Stimulated activated CD8-positive, alpha-beta memory T cell treated with anti-CD3 and anti-CD28 coated beads, Interleukin-15, amount 100 ng/mL, for 24 hours (primary cell): ENCODE results near the gene ERV3-1.
"Not testable (repeated sequence)": the region's sequence is repeated elsewhere in the genome, so short reads cannot be mapped to it uniquely, and the experiment has no call there.

Experiments used
- DNase-seq: peaks from one replicate; pipeline ENCODE4 v3.0.0-alpha.2; 2020; ENCODE audit warnings: low read depth

ERV3-1 gene

DNA sequence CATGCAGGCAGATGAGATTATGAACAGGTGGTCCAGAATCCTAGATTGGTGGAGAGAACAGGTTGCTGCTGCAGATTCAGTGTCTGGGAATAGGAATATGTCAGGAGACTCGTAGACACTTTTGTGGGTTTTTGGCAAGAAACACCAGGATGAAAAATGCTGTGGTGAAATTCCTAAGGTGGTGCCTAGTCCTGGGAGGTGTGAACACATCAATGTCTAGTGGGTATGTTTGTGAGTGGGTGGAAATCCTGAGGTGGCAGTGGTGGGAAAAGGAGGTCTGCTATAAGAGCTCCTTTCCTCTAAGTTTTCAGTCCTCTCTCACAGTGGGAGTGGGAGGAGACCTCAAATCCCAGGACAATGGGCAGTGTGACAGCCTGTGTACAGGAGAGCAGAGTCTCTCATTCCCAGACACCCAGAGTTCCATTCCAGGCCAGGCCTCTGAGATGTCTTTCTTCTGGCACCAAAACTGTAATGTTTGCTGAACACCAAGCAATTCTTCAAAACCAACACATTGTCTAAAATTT lies 5.1 kb downstream of the ERV3-1 start:
- no peak for DNase-seq

DNA sequence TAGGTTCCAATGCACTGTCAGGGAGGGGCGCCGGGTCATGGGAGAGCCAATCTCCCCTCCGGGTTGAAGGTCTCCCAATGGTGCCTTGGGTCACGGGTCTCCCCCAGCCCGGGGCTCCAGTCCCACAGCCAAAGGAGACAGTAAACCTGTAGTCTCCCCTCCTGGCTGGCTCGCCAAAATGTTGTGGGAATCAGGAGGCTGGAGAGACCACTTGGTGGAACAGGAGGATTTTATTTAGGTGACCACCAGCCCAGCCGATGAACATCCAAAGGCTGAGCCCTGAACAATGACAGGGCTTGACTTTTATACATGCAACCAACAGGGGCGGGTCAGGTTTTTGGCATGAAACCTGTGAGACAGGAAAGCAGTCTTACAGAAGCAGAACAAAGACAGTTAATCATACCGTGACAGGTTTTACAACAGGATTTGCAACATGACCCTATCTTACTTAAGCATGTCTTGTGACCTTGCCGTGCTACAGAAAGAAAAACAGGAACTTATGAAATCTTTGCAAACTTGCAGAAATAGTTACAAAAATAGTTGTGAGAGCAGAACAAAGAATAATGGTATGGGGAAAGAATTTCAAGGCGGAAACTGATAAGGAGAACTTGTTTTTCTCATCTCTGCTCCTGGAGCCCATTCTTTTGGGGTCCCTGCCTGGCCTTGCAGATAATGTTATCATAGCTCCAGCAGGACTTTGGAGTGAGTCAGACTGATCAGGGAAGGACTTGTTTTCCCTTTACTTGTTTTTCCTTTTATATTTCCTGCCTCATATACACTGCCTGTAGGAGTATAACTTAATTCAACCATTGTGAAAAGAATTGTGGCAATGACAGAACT lies 7.1 kb downstream of the ERV3-1 start:
- DNase-seq = no peak

DNA sequence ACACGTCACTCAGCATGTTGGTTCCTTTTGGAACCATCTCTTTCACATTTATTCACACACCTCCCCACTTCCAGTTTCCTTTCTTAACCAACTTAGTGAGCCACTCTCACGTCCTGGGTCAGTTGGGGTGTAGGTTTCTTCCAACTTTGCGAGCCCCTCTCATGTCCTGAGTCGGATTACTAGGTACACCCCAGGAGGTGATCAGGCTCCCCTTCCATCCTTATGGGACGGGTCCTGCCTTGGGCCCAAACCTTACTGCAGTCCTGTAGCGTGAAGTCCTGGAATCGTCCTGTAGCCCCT lies 7.7 kb downstream of the ERV3-1 start:
- no peak for DNase-seq

DNA sequence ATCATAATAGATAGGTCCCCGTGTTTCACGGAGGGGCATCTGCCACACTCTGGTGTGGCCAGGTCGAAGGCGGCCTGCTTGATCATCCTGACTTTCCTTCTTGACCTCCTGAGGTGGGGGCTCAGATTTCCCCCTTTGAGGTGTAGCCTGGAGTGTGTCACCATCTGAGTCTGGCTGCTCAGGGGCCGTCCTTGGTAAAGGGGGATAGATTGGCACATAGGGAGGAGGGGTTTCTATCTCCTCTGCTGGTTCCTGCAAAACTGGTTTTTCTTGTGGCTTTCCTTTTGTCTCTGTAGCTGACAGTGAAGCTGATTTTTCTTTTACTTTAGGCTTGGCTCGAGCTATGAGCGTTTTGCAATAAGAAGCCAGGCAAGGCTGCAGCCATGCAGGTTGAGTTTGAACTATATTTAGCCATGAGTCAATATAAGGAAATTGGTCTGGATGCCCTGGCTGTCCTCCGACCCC lies 8.5 kb downstream of the ERV3-1 start:
- no peak for DNase-seq

DNA sequence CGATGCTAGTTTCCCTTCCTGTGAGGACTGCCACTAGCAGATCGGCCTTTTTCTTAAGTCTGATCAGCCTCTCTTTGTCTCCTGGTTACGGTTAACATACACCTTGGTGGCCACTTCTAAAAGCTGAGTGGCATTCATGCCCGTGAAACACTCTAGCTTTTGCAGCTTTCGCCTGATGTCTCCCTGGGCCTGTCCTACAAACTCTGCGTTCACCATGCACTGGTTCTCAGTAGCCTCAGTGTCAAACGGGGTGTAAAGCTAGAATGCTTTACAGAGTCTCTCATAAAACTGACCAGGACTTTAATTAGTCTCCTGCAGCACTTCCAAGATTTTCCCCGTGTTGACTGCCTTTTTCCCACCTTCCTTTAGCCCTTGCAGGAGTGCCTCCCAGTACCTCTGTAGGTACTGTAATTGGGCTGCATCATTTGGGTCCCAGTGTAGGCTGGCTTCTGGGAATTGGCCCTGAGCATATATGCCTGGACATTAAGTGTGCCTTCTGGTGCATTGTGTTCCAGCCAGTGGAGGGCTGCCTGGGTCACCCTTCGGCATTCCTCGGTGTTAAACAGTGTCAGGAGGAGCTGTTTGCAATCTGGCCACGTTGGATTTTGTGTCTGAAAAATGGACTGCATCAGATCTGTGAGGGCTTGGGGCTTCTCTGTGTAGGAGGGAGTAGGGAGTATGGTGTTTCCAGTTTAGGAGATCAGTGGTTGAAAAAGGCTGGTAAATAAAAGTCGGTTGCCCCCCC lies 9.2 kb downstream of the ERV3-1 start:
- no peak for DNase-seq

DNA sequence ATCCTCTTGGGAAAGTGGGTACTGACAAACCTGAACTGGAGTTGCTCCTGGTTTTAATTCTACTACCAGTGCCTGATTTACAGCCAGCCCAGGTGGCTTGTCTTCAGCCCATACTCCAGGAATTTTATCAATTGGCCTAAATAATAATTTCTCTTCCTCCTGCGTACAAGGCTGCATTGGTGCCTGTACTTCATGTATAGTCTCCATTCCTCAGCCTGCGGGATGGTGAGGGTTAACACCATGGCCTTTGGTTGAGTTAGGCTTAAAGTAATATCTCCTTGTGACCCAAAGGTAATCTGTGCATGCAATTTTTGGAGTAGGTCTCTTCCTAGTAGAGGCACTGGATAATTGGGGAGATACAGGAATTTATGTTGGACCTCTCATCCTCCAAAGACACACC lies 10.2 kb downstream of the ERV3-1 start:
- no peak for DNase-seq

DNA sequence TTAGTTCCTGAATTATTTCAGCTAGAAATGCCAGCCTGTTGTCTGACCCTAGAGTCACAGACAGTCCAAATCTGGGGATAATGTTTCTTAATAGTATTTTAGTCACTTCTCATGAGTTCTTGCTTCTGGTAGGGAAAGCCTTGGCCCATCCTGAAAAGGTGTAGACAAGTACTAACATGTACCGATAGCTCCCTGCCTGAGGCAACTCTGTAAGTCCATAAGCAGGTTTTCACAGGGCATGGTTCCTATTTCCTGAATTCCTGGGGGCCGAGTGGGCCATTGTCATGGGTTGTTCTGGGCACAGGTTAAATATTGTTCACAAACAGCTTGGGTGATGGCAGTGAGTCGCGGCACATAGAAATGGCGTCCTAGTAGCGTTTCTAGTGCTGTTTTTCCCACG lies 12.6 kb downstream of the ERV3-1 start:
- no peak for DNase-seq

DNA sequence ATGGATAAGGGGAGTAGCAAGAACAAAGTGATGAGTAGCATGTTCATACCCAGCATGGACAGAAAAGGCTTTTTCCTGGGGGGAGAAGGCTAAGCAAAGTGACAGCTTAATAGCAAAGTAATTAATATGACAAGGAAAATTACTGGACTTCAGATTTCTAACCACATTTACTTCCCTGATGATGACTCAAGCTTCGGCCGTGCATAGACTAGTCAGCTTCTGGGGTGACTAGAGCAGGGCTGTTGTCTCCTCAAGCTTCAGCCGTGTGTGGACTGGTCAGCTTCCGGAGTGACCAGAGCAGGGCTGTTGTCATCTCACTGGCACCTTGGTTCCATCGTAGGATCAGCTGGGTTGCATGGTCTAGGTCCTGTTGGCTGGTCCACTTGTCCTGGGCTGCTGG lies 13.5 kb downstream of the ERV3-1 start:
- no peak for DNase-seq

DNA sequence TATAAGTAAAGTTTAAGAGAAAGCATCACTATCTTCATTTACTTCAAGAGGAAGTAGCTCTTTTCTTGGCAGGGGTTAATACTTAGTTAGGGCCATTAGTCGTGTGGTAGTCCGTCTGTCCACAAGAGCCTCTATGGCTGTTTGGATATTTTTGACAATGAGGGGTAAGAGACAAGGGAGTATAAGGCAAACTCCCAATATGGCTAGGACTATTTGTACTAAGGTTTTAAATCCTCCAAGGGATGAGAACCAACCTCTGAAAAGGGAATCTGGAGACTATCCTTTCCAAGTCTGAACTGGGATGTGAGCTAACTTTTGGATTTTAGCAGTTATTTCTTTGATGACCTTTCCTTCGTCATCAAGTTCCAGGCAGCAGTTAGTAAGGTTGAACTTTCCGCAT lies 15.6 kb downstream of the ERV3-1 start, which contains the start of gene ZNF117:
Gene ZNF117 (minus strand): TSS at position 101 of the 400 bp plus-strand sequence.
- DNase-seq = no peak

DNA sequence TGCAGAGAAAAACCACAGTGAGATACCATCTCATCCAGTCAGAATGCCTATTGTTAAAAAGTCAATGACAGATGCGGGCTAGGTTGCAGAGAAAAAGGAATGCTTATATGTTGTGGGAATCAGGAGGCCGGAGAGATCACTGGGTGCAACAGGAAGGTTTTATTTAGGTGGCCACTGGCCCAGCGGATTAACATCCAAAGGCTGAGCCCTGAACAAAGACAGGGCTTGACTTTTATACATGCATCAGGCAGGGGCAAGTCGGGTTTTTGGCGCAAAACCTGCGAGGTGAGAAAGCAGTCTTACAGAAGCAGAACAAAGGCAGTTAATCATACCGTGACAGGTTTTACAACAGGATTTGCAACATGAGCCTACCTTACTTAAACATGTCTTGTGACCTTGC lies 16.3 kb downstream of the ERV3-1 start:
- no peak for DNase-seq

DNA sequence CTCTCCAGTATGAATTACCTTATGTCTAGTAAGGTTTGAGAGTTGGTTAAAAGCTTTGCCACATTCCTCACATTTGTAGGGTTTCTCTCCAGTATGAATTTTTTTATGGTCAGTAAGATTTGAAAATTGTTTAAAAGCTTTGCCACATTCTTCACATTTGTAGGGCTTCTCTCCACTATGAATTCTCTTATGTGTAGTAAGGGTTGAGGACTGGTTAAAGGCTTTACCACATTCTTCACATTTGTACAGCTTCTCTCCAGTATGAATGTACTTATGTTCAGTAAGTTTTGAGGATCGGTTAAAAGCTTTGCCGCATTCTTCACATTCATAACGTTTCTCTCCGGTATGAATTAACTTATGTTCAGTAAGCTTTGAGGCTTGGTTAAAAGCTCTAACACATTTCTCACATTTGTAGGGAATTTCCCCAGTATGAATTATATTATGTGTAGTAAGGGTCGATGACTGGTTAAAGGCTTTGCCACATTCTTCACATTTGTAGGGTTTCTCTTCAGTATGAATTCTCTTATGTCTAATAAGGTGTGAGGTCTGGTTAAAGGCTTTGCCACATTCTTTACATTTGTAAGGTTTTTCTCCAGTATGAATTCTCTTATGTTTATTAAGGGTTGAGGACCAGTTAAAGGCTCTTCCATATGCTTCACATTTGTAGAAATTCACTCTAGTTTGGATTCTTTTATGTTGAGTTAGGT lies 27.8 kb downstream of the ERV3-1 start:
- no peak for DNase-seq

DNA sequence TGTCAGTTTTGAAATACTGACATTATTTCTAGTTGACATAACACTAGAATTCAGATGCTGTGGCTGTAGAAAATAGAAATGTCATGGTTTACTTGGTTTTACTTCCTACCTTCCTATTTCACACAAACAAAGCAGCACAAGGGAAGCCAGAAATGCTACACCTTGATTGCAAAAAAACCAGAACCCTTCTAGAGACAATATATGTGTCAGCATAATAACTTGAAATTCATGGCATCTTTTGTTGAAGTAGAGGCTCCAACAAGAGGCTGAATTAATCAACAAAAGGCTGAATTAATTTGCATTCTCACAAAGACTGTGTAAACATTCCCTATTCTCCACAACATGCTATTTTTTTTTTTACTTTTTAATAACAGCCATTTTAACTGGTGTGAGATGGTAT lies 40.9 kb downstream of the ERV3-1 start:
- DNase-seq = no peak

DNA sequence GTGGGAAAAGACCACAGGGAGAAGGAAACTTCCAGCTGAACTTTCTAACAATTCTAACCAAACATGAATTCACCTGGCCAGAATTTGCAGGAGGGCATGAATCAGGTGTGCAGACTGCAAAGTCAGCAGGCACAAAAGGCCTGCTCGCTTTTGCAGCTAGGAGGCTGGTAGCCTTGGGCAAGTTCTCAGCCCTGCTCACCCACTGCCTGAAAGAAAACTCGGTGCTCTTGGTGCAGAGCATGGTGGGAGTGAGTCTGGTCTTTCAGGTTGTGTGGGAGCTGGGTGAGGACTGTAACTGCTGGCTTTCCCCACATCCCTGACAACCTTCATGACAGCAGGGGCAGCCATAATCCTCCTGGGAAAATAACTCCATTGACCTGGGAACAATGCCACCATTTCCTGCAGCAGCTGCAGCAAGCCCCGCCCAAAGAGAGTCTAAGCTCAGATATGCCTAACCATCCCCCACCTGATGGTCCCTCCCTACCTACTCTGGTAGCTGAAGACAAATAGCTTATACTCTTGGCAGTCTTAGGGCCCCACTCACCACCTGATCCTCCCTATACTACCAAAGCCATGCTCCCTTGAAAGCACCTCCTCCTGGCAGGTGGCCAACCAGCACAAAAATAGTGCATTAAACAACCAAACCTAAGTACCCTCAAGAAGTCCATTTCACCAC lies 47.3 kb downstream of the ERV3-1 start:
- no peak for DNase-seq

DNA sequence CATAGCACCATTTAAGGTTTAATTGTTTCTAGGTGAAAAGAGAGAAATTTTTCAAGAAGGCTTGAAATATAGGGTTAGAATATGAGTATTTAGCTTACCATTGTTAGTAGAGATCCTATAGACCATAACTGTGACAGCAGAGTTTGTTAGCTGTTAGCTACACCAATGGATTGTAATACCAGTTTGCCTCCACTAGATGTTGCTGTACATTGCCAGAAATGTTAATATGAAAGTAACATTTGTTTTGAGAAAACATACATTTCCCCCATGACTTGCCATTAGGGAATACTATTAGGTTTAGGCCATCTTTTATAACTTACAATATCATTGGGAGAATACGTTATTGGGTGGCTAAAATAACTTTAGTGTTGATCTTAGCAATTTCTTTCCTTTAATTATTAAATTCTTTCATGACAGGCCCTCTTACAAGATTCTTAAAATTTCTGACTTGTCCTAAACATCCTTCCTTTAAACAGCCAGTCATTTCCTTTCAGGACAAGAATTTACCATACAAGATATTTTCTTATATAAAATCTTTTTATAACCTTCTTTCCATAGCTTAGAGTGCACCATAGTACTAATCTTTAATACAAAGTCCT lies 55.1 kb downstream of the ERV3-1 start:
- no peak for DNase-seq

DNA sequence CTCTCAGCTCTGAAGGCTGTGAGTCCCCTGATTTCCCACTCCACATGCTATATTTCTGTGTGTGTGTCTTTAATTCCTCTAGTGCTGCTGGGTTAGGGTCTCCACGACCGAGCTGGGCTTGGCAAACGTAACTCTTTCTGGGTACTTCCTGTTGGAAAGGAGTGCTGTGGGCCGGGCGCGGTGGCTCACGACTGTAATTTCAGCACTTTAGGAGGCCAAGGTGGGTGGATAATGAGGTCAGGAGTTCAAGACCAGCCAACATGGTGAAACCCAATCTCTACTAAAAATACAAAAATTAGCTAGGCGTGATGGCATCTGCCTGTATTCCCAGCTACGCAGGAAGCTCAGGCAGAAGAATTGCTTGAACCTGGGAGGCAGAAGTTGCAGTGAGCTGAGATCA lies 55.8 kb downstream of the ERV3-1 start:
- DNase-seq = not testable (repeated sequence)

DNA sequence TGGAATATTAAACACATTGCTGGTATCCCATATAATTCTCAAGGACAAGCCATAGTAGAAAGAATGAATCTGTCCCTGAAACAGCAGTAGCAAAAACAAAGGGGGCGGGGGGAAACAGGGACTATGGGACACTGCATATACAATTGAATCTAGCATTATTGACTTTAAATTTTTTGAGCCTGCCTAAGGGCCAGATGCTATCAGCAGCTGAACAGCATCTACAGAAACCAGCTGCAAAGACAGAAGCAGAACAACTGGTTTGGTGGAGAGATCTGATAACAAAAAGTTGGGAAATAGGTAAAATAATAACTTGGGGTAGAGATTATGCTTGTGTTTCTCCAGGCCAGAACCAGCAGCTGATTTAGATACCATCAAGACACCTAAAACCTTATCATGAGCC lies 57.7 kb downstream of the ERV3-1 start:
- not testable (repeated sequence) for DNase-seq

DNA sequence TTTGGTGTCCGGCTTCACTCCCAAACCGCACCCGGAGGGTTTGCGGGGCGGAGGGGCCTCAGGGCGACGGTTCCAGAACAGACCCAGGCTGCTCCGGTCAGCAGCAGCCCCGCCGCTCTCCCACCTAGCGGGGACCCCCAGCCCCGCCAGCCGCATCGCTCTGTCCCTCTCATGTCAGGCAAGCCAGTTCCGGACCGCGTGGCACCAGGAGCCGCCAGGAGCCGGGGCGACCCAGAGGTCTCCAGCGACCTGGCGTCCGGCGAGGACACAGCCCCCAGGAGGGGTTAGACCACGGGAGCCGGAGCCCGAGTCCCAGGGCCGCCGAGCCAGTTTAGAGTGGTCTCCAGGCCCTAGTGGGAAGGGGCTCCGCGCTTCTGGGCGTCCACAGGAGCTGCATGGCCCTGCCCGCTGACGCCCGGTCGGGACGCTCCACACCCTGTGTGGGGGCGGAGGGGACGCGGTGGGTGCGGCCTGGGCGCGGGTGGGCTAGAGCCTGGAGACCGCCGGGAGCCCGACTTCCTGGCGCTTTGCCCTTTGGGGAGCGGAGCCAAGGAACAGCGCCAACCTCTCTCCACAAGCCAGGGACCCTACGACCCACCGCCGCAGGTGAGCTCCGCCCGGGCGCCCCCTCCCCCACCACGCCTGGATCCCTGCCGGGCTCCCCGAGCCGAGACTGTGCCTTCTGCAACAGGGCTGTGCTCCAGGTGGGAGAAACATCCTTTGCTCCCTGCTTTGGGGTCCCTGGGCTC lies 59.1 kb downstream of the ERV3-1 start:
- no peak for DNase-seq

DNA sequence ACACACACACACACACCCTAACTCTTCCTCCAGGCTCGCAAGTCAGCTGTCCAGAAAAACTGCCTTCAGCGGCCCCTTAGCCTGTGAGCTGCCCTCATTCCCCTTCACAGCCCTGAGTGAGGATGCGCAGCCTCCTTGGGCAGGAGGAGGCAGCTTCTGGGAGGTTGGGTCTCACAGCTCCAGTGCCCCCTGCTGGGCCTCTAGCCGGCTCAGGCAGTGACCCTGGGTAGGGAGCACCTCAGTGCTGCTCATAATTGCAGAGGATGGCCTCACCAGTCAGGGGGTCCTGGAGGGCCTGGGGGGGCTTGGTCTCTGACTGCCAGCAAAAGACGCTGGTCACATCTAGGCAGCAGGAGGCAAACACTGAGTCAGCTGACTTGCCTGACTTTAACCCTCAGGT lies 59.7 kb downstream of the ERV3-1 start:
- no peak for DNase-seq

DNA sequence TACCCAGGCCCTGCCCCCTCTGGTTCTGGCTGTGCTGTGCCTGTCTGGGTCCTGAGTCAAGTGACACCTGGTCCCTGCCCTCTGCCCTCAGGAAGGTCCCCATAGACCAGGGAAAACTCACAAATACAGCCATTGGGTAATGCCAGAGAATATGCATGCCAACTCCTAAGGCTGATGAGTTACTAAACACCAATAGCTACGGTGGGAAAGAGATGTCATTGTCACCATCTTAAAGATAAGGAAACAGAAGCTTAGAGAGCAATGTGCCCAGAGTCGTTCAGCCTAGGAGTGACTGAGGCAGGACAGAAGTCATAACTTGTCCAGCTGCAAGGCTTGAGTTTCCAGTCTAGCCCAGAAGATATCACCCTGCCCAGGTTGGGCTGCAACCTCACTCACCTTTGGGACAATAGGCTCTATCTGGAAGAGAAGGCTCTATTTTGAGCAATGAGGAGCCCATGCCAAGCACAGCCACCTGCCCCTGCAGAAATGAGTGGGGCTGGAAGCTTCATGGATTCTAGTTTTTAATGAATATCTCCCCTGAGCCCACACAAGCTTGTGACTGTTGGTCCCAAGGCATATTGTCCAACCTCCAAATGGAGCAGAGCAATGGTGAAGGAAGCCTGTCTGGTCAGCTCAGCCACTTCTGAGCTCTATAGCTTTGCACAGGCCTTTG lies 60.8 kb downstream of the ERV3-1 start:
- no peak for DNase-seq
